ENCODE measurements around the gene OR4D2.

- TF ChIP-seq CTCF (conservative IDR thresholded peaks at IDR 0.05; ENCODE audit: low read length) (no peak), EZH2phosphoT487 (IDR thresholded peaks at IDR 0.05; ENCODE audit: borderline replicate concordance) (no peak)
These were observed 47.3 kb upstream of the OR4D2 start for GRCh38 chr17:58119491-58119890.

Measured in Loucy (cell line).